Measurements from ENCODE around the gene ITGA4.

ITGA4 gene

DNA sequence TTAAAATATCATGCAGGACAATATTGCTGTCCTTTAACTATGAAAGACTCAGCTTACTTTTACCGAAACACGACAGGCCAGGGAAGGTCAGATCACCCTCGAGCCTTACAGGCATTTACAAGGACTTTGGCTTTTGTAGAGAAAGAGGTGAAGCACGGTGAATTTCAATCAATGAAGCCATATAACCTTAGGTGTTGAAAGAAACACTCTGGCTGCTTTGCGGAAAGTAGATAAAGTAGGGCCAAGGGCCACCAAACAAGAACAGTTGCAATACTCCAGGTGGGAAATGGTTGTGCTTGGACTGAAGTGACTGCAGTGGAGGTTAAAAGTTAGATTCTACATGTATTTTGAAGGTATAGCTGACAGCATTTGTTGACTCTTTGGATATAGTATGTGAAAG, 119.2 kb downstream of the ITGA4 start:
- DNase-seq = no peak

DNA sequence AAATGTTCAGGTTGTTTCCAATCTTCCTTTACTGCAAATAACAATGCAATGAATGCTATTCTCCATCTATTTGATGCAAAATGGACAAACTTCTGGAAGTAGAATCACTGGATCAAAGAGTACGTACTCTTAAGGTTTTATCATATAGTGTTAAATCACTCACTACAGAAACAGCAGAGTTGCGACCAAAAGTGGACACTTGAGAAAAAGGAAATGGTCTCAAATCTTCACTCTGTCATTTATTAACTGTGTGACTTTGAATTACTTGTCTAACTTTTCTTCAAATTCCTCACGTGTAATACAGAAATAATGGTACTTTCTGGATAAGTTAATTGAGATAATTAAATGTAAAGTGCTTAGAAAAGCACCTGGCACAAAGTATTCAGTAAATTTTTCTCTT, 121.6 kb downstream of the ITGA4 start:
- DNase-seq = no peak

DNA sequence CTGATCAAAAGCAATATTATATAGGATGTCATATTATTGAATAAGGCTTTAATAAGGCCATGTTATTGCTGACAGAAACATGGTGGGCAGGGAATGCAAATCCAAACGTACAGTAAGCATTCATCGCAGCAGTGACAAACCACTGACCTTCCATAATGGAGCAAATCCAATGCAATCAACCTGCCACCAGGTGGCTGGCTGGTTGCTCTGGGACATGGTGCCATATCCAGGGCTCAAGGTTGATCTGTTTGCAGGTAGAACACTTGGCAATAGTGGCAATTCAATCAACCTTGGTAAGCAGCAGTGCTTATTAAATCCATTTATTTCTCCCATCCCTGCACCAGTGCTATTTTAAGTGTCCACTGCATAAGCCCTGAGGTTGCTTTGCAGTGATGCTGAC, 124.3 kb downstream of the ITGA4 start:
- no peak for DNase-seq

DNA sequence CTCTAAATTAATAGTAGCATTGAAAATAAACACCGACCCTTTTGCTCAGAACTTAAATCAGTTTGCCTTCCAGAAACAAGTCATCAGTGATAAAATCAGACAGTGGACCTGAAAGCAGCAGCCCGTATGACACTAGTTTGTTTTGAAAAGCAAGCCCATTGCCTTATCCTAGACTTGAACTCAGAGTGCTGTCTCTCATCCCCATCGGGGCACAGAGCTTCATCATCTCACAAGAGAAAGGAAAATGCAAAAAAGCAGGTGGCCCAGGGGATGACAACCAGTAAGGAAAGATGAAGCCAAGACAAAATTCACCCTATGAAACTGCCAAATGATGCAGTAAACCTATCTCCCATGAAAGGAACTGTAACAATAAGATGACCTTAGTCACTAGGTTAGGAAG, 128.5 kb downstream of the ITGA4 start:
- no peak for DNase-seq

Data from CD4-positive, alpha-beta T cell treated with Interleukin-12 subunit alpha and Interleukin-12 subunit beta, for 1 hour (primary cell).